HG03103 (cell line): ENCODE measurements around the gene OR2T29.
"Not testable (repeated sequence)": the region's sequence is repeated elsewhere in the genome, so short reads cannot be mapped to it uniquely, and the experiment has no call there.

Source experiments
- ATAC-seq: cut with Tn5 transposase; IDR thresholded peaks from one replicate; pipeline ENCODE4 v1.9.1; 2021; ENCODE audit warnings: low read depth; ENCODE audit not compliant: unreplicated experiment

OR2T29 gene

DNA sequence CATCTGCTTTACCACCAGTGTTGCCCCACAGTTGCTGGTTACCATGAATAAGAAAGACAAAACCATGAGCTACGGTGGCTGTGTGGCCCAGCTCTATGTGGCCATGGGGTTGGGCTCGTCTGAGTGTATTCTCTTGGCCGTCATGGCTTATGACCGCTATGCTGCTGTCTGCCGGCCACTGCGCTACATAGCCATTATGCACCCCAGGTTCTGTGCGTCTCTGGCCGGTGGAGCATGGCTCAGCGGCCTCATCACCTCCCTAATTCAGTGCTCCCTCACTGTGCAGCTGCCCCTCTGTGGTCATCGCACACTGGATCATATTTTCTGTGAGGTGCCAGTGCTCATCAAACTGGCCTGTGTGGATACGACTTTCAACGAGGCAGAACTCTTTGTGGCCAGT, 40.7 kb downstream of the OR2T29 start:
- no peak for ATAC-seq

DNA sequence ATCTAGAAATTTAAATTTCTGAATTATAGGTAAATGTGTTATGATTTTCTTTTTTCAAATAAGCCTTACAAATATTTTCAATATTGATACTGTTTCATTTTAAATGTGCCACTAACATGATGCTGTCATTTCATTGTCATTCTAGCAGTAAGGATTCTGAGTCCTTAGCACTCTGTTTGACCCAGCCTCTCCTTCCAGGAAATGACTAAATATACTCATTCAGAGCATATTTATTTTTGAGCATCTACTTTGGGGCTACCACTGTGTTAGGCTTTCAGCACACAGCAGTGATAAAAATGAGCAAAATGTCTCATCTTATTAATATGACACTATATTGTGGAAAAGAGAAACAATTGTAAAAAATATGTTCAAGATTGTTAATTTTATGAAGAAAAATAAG, 52.4 kb downstream of the OR2T29 start:
- not testable (repeated sequence) for ATAC-seq

GRCh38 chr1:248507773-248508172, 54.8 kb downstream of the OR2T29 start, which contains the start of gene OR2G6:
Gene OR2G6 (plus strand): TSS chr1:248508073. CDS start chr1:248521647, 13,574 bp downstream.
- ATAC-seq = not testable (repeated sequence)
